ENCODE results near the gene RFPL3. TPM values are rescaled to one million over a fixed set of nuclear protein-coding genes. Genes with fewer than 3 reads are reported as not detected.

RFPL3 gene
- total and polyA plus RNA-seq, 7 donors: not detected

DNA sequence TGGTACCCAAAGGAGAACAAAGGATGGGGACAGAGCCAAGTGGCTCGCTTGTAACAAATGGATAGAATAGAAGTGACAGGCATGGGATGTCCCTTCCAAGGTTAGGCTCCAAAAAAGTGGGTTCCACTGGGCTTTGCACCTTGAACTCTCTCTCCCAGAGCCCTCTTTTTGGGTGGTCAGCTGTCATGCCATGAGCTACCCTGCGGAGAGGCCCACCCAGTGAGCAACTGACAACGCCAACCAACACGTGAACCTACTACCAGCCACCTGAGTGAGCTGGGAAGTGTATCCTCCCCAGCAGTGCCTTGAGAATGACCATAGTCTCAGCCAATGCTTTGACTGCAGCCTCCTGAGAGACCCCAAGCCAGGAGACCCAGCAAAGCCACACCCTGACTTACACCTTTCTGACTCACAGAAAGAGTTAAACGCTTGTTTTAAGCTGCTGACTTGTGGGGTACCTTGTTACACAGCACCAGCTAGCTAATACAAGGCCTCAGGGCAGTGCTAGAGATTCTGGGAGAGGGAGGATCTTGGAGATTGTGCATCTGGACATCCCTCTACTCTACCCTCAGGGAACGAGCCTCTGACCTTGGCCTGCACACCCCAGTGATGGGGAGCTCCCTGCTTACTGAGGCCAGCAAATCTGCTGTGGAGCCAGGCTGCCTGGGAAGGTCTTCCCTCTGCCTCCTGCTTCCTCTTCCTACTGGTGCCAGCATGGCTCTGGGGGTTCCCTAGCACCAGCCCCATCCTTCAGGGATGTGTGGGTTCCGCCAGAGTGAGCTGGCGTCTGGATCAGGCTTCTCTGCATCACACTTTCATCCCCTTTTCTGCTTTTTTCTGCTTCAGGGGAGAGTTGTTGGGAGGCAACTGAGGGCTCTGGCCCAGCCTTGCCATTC lies 29.1 kb upstream of the RFPL3 start:
- H3K4me3 ChIP-seq: no peak overlapping the region
- no peak for ATAC-seq
- no peaks in the 10 kb centered on the region for H3K4me1 ChIP-seq
- no peak for DNase-seq
- H3K27me3 ChIP-seq (ENCODE audit: insufficient read depth in 3 of 3, low read length in 2 of 3): peaks cover 0 to 6% (median 0%) of the 10 kb centered on the region in 3 donors
- 79 to 81% (median 81%) methylated on average over 8 of the region's 8 CpGs for WGBS, 3 donors
- H3K36me3 ChIP-seq (ENCODE audit: insufficient read depth in 1 of 2, low read depth in 1 of 2): no peaks in the 10 kb centered on the region
- intact Hi-C loops (cut with DNase I): no loop called here
- H3K27ac ChIP-seq: no peak overlapping the region
- TF ChIP-seq, protein P1, sequence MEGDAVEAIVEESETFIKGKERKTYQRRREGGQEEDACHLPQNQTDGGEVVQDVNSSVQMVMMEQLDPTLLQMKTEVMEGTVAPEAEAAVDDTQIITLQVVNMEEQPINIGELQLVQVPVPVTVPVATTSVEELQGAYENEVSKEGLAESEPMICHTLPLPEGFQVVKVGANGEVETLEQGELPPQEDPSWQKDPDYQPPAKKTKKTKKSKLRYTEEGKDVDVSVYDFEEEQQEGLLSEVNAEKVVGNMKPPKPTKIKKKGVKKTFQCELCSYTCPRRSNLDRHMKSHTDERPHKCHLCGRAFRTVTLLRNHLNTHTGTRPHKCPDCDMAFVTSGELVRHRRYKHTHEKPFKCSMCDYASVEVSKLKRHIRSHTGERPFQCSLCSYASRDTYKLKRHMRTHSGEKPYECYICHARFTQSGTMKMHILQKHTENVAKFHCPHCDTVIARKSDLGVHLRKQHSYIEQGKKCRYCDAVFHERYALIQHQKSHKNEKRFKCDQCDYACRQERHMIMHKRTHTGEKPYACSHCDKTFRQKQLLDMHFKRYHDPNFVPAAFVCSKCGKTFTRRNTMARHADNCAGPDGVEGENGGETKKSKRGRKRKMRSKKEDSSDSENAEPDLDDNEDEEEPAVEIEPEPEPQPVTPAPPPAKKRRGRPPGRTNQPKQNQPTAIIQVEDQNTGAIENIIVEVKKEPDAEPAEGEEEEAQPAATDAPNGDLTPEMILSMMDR (IDR thresholded peaks at IDR 0.05): no peak
- no peaks in the 10 kb centered on the region for H3K9me3 ChIP-seq

DNA sequence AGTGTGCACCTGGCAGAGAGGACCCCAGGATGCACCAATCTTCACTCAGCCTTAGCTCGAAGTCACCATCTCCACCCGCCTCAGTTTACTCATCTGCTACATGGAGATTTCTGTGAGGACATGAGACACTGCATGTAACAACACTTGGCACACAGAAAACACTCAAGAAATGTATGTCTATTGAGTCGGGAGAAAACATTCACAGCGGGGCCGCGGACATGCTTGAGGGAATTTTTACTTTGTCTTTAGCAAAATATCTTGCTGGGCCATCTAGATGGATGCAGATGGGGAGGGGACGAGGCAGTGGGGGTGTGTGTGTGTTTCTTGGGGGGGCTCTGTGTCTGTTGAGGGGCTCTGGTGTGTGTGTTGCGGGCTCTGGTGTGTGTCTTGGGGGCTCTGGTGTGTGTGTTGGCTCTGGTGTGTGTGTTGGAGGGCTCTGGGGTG lies 28.4 kb upstream of the RFPL3 start:
- TF ChIP-seq, protein P1 (IDR thresholded peaks at IDR 0.05): no peak
- H3K27ac ChIP-seq: no peak overlapping the region
- no peaks in the 10 kb centered on the region for H3K9me3 ChIP-seq
- ATAC-seq (no peak), DNase-seq (no peak)
- intact Hi-C loops (cut with DNase I): no loop called here
- WGBS, 3 donors: 78 to 87% (median 86%) methylated on average over 8 of the region's 8 CpGs
- H3K36me3 ChIP-seq (ENCODE audit: insufficient read depth in 1 of 2, low read depth in 1 of 2): no peaks in the 10 kb centered on the region
- H3K27me3 ChIP-seq (ENCODE audit: insufficient read depth in 3 of 3, low read length in 2 of 3): peaks cover 0 to 6% (median 0%) of the 10 kb centered on the region in 3 donors
- H3K4me3 ChIP-seq: no peak overlapping the region
- no peaks in the 10 kb centered on the region for H3K4me1 ChIP-seq

DNA sequence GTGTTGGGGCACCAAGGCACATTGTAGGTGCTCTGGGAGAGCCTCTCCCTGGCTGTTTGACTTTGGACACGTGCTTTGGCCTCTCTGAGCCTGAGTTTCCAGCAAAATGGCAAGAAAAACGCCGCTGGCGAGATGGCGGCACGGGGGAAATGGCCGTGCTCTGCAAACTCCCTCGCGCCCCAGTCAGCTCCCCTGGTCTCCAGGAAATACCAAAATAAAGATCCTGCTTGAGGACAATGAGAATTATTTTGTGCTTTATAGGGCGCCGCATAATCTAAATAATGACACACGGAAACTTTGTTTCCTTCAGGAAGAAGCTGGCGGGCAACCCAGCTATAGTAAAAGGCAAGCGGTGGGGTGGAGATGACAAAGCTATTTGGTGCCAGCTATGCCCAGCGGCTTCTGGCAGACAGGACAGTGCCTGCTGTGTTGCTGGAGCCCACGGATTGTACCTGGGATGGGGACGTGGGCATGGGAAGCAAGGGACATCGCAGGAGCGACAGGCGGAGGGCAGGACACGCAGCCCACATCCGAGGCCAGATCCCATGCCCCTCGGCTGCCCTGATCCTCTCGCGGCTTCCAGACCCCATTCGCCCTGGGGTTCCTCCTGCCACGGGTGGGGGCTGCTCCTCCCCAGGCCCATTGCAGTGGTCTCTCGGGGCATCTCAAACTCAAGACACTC lies 26.3 kb upstream of the RFPL3 start:
- no peaks in the 10 kb centered on the region for H3K9me3 ChIP-seq
- no peak overlapping the region for H3K27ac ChIP-seq
- peaks cover 0 to 10% (median 3%) of the 10 kb centered on the region in 3 donors for H3K27me3 ChIP-seq (ENCODE audit: insufficient read depth in 3 of 3, low read length in 2 of 3)
- WGBS, 3 donors: 62 to 76% (median 73%) methylated on average over 28 of the region's 28 CpGs
- TF ChIP-seq, protein P1 (IDR thresholded peaks at IDR 0.05): no peak
- H3K36me3 ChIP-seq (ENCODE audit: insufficient read depth in 1 of 2, low read depth in 1 of 2): no peaks in the 10 kb centered on the region
- no peaks in the 10 kb centered on the region for H3K4me1 ChIP-seq
- intact Hi-C loops (cut with DNase I): no loop called here
- no peak overlapping the region for H3K4me3 ChIP-seq
- ATAC-seq (no peak), DNase-seq (no peak)

DNA sequence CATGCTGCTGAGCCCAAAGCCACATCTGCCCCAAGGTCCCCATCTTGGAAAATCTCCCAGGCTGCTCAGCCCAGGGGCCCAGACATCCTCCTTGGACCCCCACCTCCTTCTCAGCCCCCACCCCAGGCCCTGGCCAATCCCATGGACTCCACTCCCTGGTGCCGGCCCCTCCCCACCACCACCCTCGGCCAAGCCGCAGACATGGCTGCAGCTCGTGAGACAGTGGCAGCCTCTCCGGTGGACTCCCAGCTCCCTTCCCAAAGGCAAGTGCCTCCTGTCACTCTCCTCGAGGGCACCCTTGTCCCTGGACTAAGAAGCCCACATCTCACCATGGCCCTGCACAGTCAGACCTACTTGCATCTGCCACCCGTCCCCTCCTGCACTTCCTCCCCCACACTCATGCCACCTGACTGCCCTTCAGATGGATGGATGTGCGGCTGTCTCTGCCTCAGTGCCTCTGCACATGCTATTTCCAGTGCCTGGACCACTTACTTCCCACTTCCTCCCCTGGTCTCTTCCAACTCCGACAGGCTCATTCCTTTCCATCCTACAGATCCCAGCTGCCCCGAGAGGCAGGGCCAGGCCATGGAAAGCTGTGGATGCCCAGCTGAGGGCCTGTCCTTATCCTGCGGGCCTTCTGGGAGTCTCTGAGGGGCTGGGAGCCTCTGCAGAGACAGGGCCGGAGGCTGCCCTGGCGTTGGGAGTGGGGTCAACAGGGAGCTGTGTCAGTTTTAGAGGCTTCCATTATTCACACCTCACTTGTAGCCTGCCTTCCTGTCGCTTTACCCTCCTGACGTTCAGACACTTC lies 25.5 kb upstream of the RFPL3 start:
- TF ChIP-seq, protein P1 (IDR thresholded peaks at IDR 0.05): no peak
- no peak overlapping the region for H3K27ac ChIP-seq
- WGBS, 3 donors: 64 to 68% (median 67%) methylated on average over 15 of the region's 15 CpGs
- no peaks in the 10 kb centered on the region for H3K9me3 ChIP-seq
- no peak for ATAC-seq
- no peak for DNase-seq
- no peaks in the 10 kb centered on the region for H3K36me3 ChIP-seq (ENCODE audit: insufficient read depth in 1 of 2, low read depth in 1 of 2)
- no peaks in the 10 kb centered on the region for H3K4me1 ChIP-seq
- H3K4me3 ChIP-seq: no peak overlapping the region
- intact Hi-C loops (cut with DNase I): no loop called here
- H3K27me3 ChIP-seq (ENCODE audit: insufficient read depth in 3 of 3, low read length in 2 of 3): peaks cover 0 to 15% (median 3%) of the 10 kb centered on the region in 3 donors
